ENCODE data around the gene MTHFSD.

DNA sequence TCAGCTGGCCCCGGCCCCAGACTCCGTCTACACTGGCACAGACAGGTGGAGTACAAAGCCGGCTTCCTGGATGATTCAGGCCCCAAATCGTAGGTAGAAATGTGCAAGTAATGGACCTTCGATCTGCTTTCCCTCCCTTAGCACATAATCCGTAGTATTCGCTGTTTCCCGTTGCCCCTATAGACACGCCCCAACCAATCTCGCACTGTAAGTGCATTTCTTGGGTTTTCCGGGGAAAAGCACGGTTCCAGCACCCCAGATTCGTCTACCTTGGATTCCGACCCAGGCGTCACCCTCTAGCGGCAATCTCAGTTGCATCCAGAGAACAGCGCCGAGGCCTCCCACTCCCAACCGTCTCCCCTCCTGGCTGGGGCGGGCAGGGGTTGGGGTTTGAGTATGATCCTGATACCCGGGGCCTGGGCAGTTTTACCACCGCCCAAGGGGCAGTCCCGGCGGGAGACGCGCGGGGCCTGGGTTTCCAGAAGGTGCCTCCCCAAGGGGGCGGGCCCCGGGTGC is 56.8 kb downstream of the MTHFSD start:
- TF ChIP-seq CTCF (conservative IDR thresholded peaks at IDR 0.05) (no peak; the same call in 1 of the 2 replicates), ZFX (IDR thresholded peaks at IDR 0.05) (no peak)
